GM19324 (cell line): Measurements from ENCODE around the gene MTMR12.

Experiments
- ATAC-seq: cut with Tn5 transposase; IDR thresholded peaks from one replicate; pipeline ENCODE4 v1.9.1; 2021; ENCODE audit warnings: mild to moderate bottlenecking, moderate library complexity; ENCODE audit not compliant: unreplicated experiment, low FRiP score

MTMR12 gene

GRCh38 chr5:32207355-32207634 is 105.4 kb downstream of the MTMR12 start:
- no peak for ATAC-seq

- ATAC-seq: peak; percentile 39
Measured at GRCh38 chr5:32206509-32207354, 106.0 kb downstream of the MTMR12 start.

GRCh38 chr5:32206053-32206452 is 106.7 kb downstream of the MTMR12 start:
- ATAC-seq: no peak

- no peak for ATAC-seq
Measured at GRCh38 chr5:32202394-32202793, 110.3 kb downstream of the MTMR12 start.

GRCh38 chr5:32201122-32201753 is 111.5 kb downstream of the MTMR12 start:
- no peak for ATAC-seq

GRCh38 chr5:32197032-32197431 is 115.7 kb downstream of the MTMR12 start:
- ATAC-seq: no peak

- no peak for ATAC-seq
Measured at GRCh38 chr5:32195265-32195664, 117.5 kb downstream of the MTMR12 start.

- peak; percentile 80 for ATAC-seq
Measured at GRCh38 chr5:32193591-32193990, 119.1 kb downstream of the MTMR12 start.

- no peak for ATAC-seq
Measured at GRCh38 chr5:32190095-32190494, 122.6 kb downstream of the MTMR12 start.

- no peak for ATAC-seq
Measured at GRCh38 chr5:32187675-32188074, 125.1 kb downstream of the MTMR12 start.

- ATAC-seq: peak; percentile 72
Measured at GRCh38 chr5:32182463-32183063, 130.2 kb downstream of the MTMR12 start.
